ENCODE measurements around the gene CLTC. TPM values are rescaled to one million over a fixed set of nuclear protein-coding genes. Genes with fewer than 3 reads are reported as not detected.

Gene CLTC
- total and polyA plus RNA-seq, 2 experiments from 2014 or later, result 107 to 344 TPM

GRCh38 chr17:59611503-59611902, 8.2 kb upstream of the CLTC start:
- Histone ChIP-seq H3K27me3 (ENCODE audit: insufficient read depth) (no peaks in the 10 kb centered on the region), H3K27ac (ENCODE audit: low read depth) (no peak overlapping the region), H3F3A (replicated peaks; ENCODE audit: low read depth) (no peaks in the 10 kb centered on the region), H3K79me2 (replicated peaks; ENCODE audit: insufficient read depth) (no peaks in the 10 kb centered on the region), H3K4me1 (ENCODE audit: insufficient read depth) (no peaks in the 10 kb centered on the region), H3K36me3 (ENCODE audit: insufficient read depth) (peaks cover 10% of the 10 kb centered on the region), H2AFZ (no peak overlapping the region), H3K4me2 (no peak overlapping the region), H3K9me2 (ENCODE audit: insufficient read depth) (no peaks in the 10 kb centered on the region), H3K4me3 (no peak overlapping the region), H4K20me1 (replicated peaks; ENCODE audit: insufficient read depth) (no peaks in the 10 kb centered on the region)
- no peak for ATAC-seq
- no peak for DNase-seq (ENCODE audit: low spot score)
- H3K27me3 Mint-ChIP-seq (ENCODE audit: insufficient read depth, low read depth, poor library complexity), result peaks cover 4% of the 10 kb centered on the region
- TF ChIP-seq ZNF114 (CRISPR knock-in tag; IDR thresholded peaks at IDR 0.05) (no peak), ZNF462 (CRISPR knock-in tag; IDR thresholded peaks at IDR 0.05) (no peak), POLR2AphosphoS5 (IDR thresholded peaks at IDR 0.05; ENCODE audit: low read depth) (no peak), CREB1 (CRISPR knock-in tag; IDR thresholded peaks at IDR 0.05; ENCODE audit: low read depth) (no peak)
- no peaks in the 10 kb centered on the region for H3K9me3 Mint-ChIP-seq
- H3K4me1 Mint-ChIP-seq, result 0 out of 3 replicates have a peak, but pooled peaks cover under 1% of the 10 kb centered on the region
- H3K36me3 Mint-ChIP-seq (ENCODE audit: low read depth), result peaks cover 13% of the 10 kb centered on the region
- H3K4me3 Mint-ChIP-seq, result no peak overlapping the region
- no peak overlapping the region for H3K27ac Mint-ChIP-seq

GRCh38 chr17:59616253-59616920, 3.3 kb upstream of the CLTC start:
- peaks cover 13% of the 10 kb centered on the region for H3K27me3 Mint-ChIP-seq (ENCODE audit: insufficient read depth, low read depth, poor library complexity)
- peak overlapping the region; percentile 79 for H3K27ac Mint-ChIP-seq
- H3K36me3 Mint-ChIP-seq (ENCODE audit: low read depth), result no peaks in the 10 kb centered on the region; the same call in 2 of the 3 replicates
- H3K9me3 Mint-ChIP-seq, result no peaks in the 10 kb centered on the region; the same call in 2 of the 3 replicates
- H3K4me3 ChIP-seq, result no peak overlapping the region
- peaks cover 15% of the 10 kb centered on the region for H3K79me2 ChIP-seq (replicated peaks; ENCODE audit: insufficient read depth)
- no peaks in the 10 kb centered on the region for H3F3A ChIP-seq (replicated peaks; ENCODE audit: low read depth)
- no peak overlapping the region for H3K4me2 ChIP-seq
- H3K9me2 ChIP-seq (ENCODE audit: insufficient read depth), result no peaks in the 10 kb centered on the region
- H4K20me1 ChIP-seq (replicated peaks; ENCODE audit: insufficient read depth), result peaks cover 6% of the 10 kb centered on the region; the same call in 1 of the 2 replicates
- no peak overlapping the region for H3K27ac ChIP-seq (ENCODE audit: low read depth)
- no peak overlapping the region for H3K4me3 Mint-ChIP-seq
- no peak overlapping the region for H2AFZ ChIP-seq
- H3K27me3 ChIP-seq (ENCODE audit: insufficient read depth), result no peaks in the 10 kb centered on the region
- peaks cover 18% of the 10 kb centered on the region for H3K4me1 Mint-ChIP-seq
- no peak for DNase-seq (ENCODE audit: low spot score)
- ATAC-seq, result no peak
- H3K4me1 ChIP-seq (ENCODE audit: insufficient read depth), result peaks cover 11% of the 10 kb centered on the region
- H3K36me3 ChIP-seq (ENCODE audit: insufficient read depth), result no peaks in the 10 kb centered on the region
- TF ChIP-seq ZNF462 (CRISPR knock-in tag; IDR thresholded peaks at IDR 0.05) (no peak), EZH2 (IDR thresholded peaks at IDR 0.05; ENCODE audit: low read depth, unreplicated experiment) (no peak), CREB1 (CRISPR knock-in tag; IDR thresholded peaks at IDR 0.05; ENCODE audit: low read depth) (no peak)
